Tibial nerve (tissue), 4 donors: ENCODE data around the gene WDR64. TPM values are rescaled to one million over a fixed set of nuclear protein-coding genes. Genes with fewer than 3 reads are reported as not detected.

Experiments used
- DNase-seq, 2 donors: peaks; one replicate each; pipeline ENCODE4 v3.0.0-alpha.2; 2019; ENCODE audit warnings: low spot score in 2 of 2
- H3K27ac ChIP-seq, 4 donors: fragments of 200-600 bp; sonication (generic) in 3 of 4; one replicate each; pipeline ENCODE4 v1.5.1; 2017 to 2019; ENCODE audit warnings: mild to moderate bottlenecking in 1 of 4
- H3K27me3 ChIP-seq, 2 donors: fragments of 200-600 bp; sonication (generic) in 1 of 2; one replicate each; pipeline versions ENCODE4 v1.5.1 to v1.6.0; 2017 to 2019
- H3K36me3 ChIP-seq, 3 donors: fragments of 200-600 bp; sonication (generic); one replicate each; pipeline ENCODE4 v1.5.1; 2018 to 2019
- H3K4me1 ChIP-seq, 4 donors: fragments of 200-600 bp; sonication (generic) in 3 of 4; one replicate each; pipeline ENCODE4 v1.5.1; 2017 to 2019
- H3K4me3 ChIP-seq, 4 donors: fragments of 200-600 bp; sonication (generic) in 3 of 4; one replicate each; pipeline ENCODE4 v1.5.1; 2017 to 2019; ENCODE audit warnings: mild to moderate bottlenecking in 1 of 4, moderate library complexity in 1 of 4
- H3K9me3 ChIP-seq, 4 donors: fragments of 200-600 bp; sonication (generic) in 3 of 4; one replicate each; pipeline ENCODE4 v1.5.1; 2017 to 2019
- EP300 ChIP-seq, 2 donors: sonication (generic); formaldehyde crosslinking; IDR thresholded peaks; one replicate each; pipeline ENCODE4 v1.6.1; 2017; ENCODE audit warnings: antibody characterized with exemption in 2 of 2, mild to moderate bottlenecking in 1 of 2
- POLR2A ChIP-seq, 2 donors: fragments of 450-650 bp; IDR thresholded peaks; one replicate each; pipeline ENCODE4 v1.6.1; 2017; ENCODE audit warnings: antibody characterized with exemption in 2 of 2, mild to moderate bottlenecking in 2 of 2, moderate library complexity in 2 of 2
- WGBS, 2 donors: methylation state at CpG; one replicate each; pipeline ENCODE4 v1.1.5; 2018; 5-methylcytosine and 5-hydroxymethylcytosine counted together
- total RNA-seq, 4 donors: library from RNA; depleted of rRNA; stranded (reverse); fragments of >200 nt; gene quantifications; one replicate each; pipeline ENCODE4 v1.1.0, GENCODE V29; 2016
- TF ChIP-seq, protein P1 (sequence below), 5 experiments: fragments of 200-600 bp in 3 of 5; fragments of 450-650 bp in 2 of 5; sonication (generic) in 3 of 5; IDR thresholded peaks; one replicate each; pipeline ENCODE4 v1.5.1; 2016 to 2019; ENCODE audit warnings: antibody characterized with exemption in 5 of 5, mild to moderate bottlenecking in 3 of 5, moderate library complexity in 2 of 5

Gene WDR64
- total RNA-seq, 4 donors from 2014 or later, result 0.42 TPM; not detected in 3

DNA sequence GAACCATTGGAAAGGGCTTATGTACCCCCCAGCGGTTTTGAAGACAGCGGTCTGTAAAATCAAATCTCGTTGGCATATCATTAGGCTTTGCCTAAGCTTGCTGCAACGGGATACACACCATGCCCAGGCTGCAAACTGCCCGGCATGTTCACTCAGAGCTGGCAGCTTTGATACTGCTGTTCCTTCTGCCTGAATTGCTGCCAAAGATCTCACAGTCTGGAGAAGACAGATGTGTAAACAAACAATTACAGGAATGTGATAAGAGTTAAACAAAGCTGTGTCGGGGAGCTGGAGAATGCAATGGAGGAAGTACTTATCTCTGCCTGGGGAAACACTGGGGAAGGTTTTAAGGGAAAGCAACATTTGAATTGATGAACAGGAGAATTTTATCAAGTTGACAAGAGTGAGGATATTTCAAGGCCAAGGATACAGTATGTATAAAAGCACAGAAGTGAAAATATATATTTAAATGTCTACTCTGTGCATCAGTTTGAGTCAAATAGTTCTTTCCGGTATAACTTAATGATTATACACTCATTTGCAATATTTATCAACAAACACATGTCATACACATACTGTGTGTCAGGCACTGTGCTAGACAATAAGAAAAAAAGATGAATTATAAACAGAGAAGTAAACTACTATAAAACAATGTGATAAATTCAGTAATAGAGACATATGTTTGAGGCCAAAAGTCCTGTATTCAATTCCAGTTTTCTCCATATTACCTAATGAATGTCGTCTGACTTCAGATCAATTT lies 41.8 kb upstream of the WDR64 start:
- peaks cover 0 to 6% (median 0%) of the 10 kb centered on the region in 4 donors for H3K4me1 ChIP-seq
- DNase-seq, result no peak
- H3K9me3 ChIP-seq, result no peaks in the 10 kb centered on the region
- WGBS, 2 donors, result 59 to 62% methylated on average over 8 of the region's 8 CpGs
- no peak overlapping the region for H3K27ac ChIP-seq
- no peak for TF ChIP-seq EP300 (IDR thresholded peaks at IDR 0.05)
- TF ChIP-seq, protein P1, sequence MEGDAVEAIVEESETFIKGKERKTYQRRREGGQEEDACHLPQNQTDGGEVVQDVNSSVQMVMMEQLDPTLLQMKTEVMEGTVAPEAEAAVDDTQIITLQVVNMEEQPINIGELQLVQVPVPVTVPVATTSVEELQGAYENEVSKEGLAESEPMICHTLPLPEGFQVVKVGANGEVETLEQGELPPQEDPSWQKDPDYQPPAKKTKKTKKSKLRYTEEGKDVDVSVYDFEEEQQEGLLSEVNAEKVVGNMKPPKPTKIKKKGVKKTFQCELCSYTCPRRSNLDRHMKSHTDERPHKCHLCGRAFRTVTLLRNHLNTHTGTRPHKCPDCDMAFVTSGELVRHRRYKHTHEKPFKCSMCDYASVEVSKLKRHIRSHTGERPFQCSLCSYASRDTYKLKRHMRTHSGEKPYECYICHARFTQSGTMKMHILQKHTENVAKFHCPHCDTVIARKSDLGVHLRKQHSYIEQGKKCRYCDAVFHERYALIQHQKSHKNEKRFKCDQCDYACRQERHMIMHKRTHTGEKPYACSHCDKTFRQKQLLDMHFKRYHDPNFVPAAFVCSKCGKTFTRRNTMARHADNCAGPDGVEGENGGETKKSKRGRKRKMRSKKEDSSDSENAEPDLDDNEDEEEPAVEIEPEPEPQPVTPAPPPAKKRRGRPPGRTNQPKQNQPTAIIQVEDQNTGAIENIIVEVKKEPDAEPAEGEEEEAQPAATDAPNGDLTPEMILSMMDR (IDR thresholded peaks at IDR 0.05), result no peak
- TF ChIP-seq POLR2A (IDR thresholded peaks at IDR 0.05), result no peak
- no peaks in the 10 kb centered on the region for H3K27me3 ChIP-seq
- H3K4me3 ChIP-seq, result no peak overlapping the region
- H3K36me3 ChIP-seq, result no peaks in the 10 kb centered on the region

DNA sequence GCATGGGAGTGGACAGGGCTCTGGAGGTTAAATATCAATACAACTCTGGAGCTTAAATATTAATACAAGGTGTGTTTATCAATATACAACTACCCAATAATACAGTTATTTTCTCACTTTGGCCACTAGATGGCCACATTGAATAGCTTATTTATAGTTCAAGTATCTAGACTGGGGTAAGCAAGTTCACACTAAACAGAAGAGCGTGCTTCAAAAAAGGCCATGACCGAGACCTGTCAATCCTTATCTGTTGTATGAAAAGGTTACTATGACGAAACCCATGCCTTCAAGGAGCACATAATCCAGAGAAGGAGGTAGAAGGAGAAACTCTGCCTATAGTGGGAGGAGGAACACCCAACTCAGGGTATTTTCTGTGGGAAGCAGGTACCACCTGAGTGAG lies 41.0 kb upstream of the WDR64 start:
- TF ChIP-seq, protein P1 (IDR thresholded peaks at IDR 0.05), result peak; percentile 46 to 78 (median 61)
- no peak for TF ChIP-seq POLR2A (IDR thresholded peaks at IDR 0.05)
- no peak for TF ChIP-seq EP300 (IDR thresholded peaks at IDR 0.05)

DNA sequence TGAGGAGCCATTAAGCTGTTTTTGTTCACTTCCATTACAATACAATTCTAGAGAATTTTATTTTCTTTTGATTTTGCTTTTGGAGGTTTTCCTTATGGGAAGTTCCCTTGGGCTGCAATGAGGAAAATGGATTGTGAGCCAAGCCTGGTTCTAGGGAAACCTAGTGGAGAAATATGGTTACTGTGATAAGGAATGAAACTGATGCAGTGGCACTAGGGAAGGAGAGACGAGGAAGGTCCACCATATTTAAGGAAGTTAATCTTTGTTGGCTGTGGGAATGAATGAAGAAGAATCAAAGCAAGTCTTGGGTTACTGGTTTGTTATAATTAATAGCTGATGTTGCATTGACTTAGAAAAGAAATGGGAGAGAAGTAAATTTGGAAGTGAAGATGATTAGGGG lies 40.3 kb upstream of the WDR64 start:
- Histone ChIP-seq H3K27ac (peak overlapping the region in 1 of 4 donors; percentile 45), H3K36me3 (no peaks in the 10 kb centered on the region), H3K27me3 (no peaks in the 10 kb centered on the region), H3K4me3 (no peak overlapping the region), H3K9me3 (no peaks in the 10 kb centered on the region), H3K4me1 (peaks cover 0 to 6% (median 0%) of the 10 kb centered on the region in 4 donors)
- TF ChIP-seq POLR2A (IDR thresholded peaks at IDR 0.05) (no peak), EP300 (IDR thresholded peaks at IDR 0.05) (no peak)
- TF ChIP-seq, protein P1 (IDR thresholded peaks at IDR 0.05), result no peak
- WGBS, 2 donors, result 75 to 80% methylated on average over 1 of the region's 1 CpG
- no peak for DNase-seq

More for the DNA sequence above, 41.0 kb upstream of the WDR64 start:
- DNase-seq, result peak in 1 of 2 donors; percentile 48
- Histone ChIP-seq H3K4me3 (no peak overlapping the region), H3K4me1 (peaks cover 0 to 6% (median 0%) of the 10 kb centered on the region in 4 donors), H3K27me3 (no peaks in the 10 kb centered on the region), H3K9me3 (no peaks in the 10 kb centered on the region), H3K27ac (no peak overlapping the region), H3K36me3 (no peaks in the 10 kb centered on the region)
- WGBS, 2 donors, result 7 to 10% methylated on average over 3 of the region's 3 CpGs

- Histone ChIP-seq H3K9me3 (no peaks in the 10 kb centered on the region), H3K27me3 (no peaks in the 10 kb centered on the region), H3K36me3 (no peaks in the 10 kb centered on the region), H3K27ac (peak overlapping the region in 2 of 4 donors; percentile 4 to 45), H3K4me3 (no peak overlapping the region), H3K4me1 (peaks cover 0 to 6% (median 0%) of the 10 kb centered on the region in 4 donors)
- DNase-seq, result peak in 1 of 2 donors; percentile 40
- WGBS, 2 donors, result 67 to 69% methylated on average over 9 of the region's 9 CpGs
- TF ChIP-seq, protein P1 (IDR thresholded peaks at IDR 0.05), result no peak
- TF ChIP-seq EP300 (IDR thresholded peaks at IDR 0.05) (peak; percentile 14 to 37), POLR2A (IDR thresholded peaks at IDR 0.05) (no peak)
Observed at GRCh38 chr1:241612533-241613477, 39.3 kb upstream of the WDR64 start.
